Measurements from ENCODE around the gene ABCC1. TPM values are rescaled to one million over a fixed set of nuclear protein-coding genes. Genes with fewer than 3 reads are reported as not detected.

Gene ABCC1
- total RNA-seq, 1 experiment from 2014 or later, result 46.3 TPM

DNA sequence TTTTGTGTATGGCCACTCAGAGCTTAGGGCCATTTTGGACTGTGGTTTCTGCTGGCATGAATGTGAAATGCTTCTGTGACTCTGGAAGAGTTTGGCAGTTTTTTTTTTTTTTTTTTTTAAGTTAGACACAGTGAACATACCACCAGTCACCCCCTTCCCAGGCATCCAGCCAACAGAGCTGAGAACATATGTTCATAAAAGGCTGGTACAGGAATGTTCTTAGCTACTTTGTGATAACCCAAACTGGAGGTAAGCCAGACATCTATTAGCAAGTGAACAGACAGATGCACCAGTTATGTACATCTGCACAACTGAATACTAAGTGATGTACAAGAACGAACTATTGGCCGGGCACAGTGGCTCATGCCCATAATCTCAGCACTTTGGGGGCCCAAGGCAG is 92.7 kb downstream of the ABCC1 start:
- DNase-seq, result no peak
- Mint-ChIP-seq H3K27me3 (ENCODE audit: unreplicated experiment) (no peaks in the 10 kb centered on the region), H3K27ac (ENCODE audit: unreplicated experiment) (no peak overlapping the region), H3K4me1 (ENCODE audit: low read depth, unreplicated experiment) (peaks cover 9% of the 10 kb centered on the region), H3K9me3 (ENCODE audit: low read depth, unreplicated experiment) (no peaks in the 10 kb centered on the region), H3K4me3 (ENCODE audit: low read depth, unreplicated experiment) (no peak overlapping the region), H3K36me3 (ENCODE audit: insufficient read depth, unreplicated experiment) (peaks cover 22% of the 10 kb centered on the region)
- BruUV-seq (replicated peaks), result no TSS peak
- TF ChIP-seq, protein P1, sequence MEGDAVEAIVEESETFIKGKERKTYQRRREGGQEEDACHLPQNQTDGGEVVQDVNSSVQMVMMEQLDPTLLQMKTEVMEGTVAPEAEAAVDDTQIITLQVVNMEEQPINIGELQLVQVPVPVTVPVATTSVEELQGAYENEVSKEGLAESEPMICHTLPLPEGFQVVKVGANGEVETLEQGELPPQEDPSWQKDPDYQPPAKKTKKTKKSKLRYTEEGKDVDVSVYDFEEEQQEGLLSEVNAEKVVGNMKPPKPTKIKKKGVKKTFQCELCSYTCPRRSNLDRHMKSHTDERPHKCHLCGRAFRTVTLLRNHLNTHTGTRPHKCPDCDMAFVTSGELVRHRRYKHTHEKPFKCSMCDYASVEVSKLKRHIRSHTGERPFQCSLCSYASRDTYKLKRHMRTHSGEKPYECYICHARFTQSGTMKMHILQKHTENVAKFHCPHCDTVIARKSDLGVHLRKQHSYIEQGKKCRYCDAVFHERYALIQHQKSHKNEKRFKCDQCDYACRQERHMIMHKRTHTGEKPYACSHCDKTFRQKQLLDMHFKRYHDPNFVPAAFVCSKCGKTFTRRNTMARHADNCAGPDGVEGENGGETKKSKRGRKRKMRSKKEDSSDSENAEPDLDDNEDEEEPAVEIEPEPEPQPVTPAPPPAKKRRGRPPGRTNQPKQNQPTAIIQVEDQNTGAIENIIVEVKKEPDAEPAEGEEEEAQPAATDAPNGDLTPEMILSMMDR (IDR thresholded peaks at IDR 0.05; ENCODE audit: unreplicated experiment), result no peak
- CTCF ChIA-PET, result interaction anchor here (1.0 to 1.5 kb wide), 2 partner anchors 9 to 14 kb away, joined by 4 read pairs; no protein-coding TSS in a partner anchor
- intact Hi-C loops (cut with micrococcal nuclease; ENCODE audit: unreplicated experiment), result no loop called here

DNA sequence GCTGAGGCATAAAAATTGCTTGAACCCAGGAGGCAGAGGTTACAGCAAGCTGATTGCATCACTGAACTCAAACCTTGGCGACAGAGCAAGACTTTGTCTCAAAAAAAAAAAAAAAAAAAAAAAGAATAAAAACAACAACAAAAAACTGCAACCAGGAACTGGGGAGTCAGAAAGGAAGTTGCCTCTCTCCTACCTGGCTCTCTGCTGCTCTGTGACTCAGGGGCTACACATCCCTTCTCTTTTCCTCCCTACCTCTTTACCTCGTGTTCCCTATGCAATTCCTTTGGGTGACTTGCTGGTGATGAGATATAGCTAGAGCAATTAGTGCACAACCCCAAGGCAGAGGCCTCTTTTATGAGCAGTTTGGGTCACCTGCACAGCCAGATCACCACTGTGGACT is 95.9 kb downstream of the ABCC1 start:
- DNase-seq, result no peak
- no peak overlapping the region for H3K4me3 Mint-ChIP-seq (ENCODE audit: low read depth, unreplicated experiment)
- intact Hi-C loops (cut with micrococcal nuclease; ENCODE audit: unreplicated experiment), result no loop called here
- H3K27me3 Mint-ChIP-seq (ENCODE audit: unreplicated experiment), result no peaks in the 10 kb centered on the region
- BruUV-seq (replicated peaks), result no TSS peak
- peaks cover 17% of the 10 kb centered on the region for H3K36me3 Mint-ChIP-seq (ENCODE audit: insufficient read depth, unreplicated experiment)
- no peaks in the 10 kb centered on the region for H3K9me3 Mint-ChIP-seq (ENCODE audit: low read depth, unreplicated experiment)
- H3K27ac Mint-ChIP-seq (ENCODE audit: unreplicated experiment), result no peak overlapping the region
- TF ChIP-seq, protein P1 (IDR thresholded peaks at IDR 0.05; ENCODE audit: unreplicated experiment), result no peak
- CTCF ChIA-PET, result interaction anchor here (0.6 to 0.9 kb wide), 3 partner anchors 59 to 195 kb away, joined by 3 to 17 read pairs (median 4); no protein-coding TSS in a partner anchor
- H3K4me1 Mint-ChIP-seq (ENCODE audit: low read depth, unreplicated experiment), result peaks cover 9% of the 10 kb centered on the region

DNA sequence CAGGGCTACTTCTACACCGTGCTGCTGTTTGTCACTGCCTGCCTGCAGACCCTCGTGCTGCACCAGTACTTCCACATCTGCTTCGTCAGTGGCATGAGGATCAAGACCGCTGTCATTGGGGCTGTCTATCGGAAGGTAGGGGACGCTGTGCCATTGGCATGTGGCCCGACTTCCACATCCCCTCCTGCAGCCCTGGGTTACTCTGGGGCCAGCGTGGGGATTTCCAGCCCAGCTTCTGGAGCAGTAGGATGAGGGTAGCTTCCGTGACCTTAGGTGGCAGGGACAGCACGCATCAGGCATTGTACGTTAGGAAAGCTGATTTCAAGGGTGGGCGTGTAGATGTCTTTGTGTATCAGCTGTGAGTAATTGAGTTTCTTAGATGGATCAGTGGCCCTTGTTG is 96.5 kb downstream of the ABCC1 start:
- no TSS peak for BruUV-seq (replicated peaks)
- DNase-seq, result no peak
- intact Hi-C loops (cut with micrococcal nuclease; ENCODE audit: unreplicated experiment), result no loop called here
- no peak overlapping the region for H3K4me3 Mint-ChIP-seq (ENCODE audit: low read depth, unreplicated experiment)
- CTCF ChIA-PET, result interaction anchor here (0.7 to 0.9 kb wide), 2 partner anchors 60 to 95 kb away, joined by 3 to 17 read pairs; no protein-coding TSS in a partner anchor
- H3K27me3 Mint-ChIP-seq (ENCODE audit: unreplicated experiment), result no peaks in the 10 kb centered on the region
- H3K4me1 Mint-ChIP-seq (ENCODE audit: low read depth, unreplicated experiment), result peaks cover 9% of the 10 kb centered on the region
- TF ChIP-seq, protein P1 (IDR thresholded peaks at IDR 0.05; ENCODE audit: unreplicated experiment), result peak; percentile 42
- no peak overlapping the region for H3K27ac Mint-ChIP-seq (ENCODE audit: unreplicated experiment)
- peaks cover 21% of the 10 kb centered on the region for H3K36me3 Mint-ChIP-seq (ENCODE audit: insufficient read depth, unreplicated experiment)
- H3K9me3 Mint-ChIP-seq (ENCODE audit: low read depth, unreplicated experiment), result no peaks in the 10 kb centered on the region

DNA sequence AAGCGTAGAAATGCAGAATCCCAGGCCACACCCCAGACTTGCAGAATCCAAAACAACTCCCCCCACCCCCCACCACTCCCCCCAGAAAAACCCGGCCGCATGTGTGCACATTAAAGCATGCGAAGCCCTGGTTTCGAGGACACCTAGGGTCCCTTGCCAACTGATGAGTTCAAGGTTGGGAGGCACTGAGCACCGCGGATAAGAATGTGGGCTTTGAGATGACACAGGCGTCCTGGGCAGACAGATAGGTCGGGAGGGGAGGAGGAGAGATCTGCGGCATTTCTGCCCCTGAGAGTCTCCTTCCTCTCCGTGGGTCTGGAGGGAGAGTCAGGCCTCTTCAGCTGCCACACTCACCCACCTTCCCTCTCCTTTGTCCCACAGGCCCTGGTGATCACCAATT is 98.3 kb downstream of the ABCC1 start:
- H3K9me3 Mint-ChIP-seq (ENCODE audit: low read depth, unreplicated experiment), result no peaks in the 10 kb centered on the region
- DNase-seq, result no peak
- no peak overlapping the region for H3K4me3 Mint-ChIP-seq (ENCODE audit: low read depth, unreplicated experiment)
- no TSS peak for BruUV-seq (replicated peaks)
- H3K36me3 Mint-ChIP-seq (ENCODE audit: insufficient read depth, unreplicated experiment), result peaks cover 27% of the 10 kb centered on the region
- H3K4me1 Mint-ChIP-seq (ENCODE audit: low read depth, unreplicated experiment), result peaks cover 9% of the 10 kb centered on the region
- TF ChIP-seq, protein P1 (IDR thresholded peaks at IDR 0.05; ENCODE audit: unreplicated experiment), result no peak
- no peaks in the 10 kb centered on the region for H3K27me3 Mint-ChIP-seq (ENCODE audit: unreplicated experiment)
- CTCF ChIA-PET, result interaction anchor here (0.6 kb wide), 2 partner anchors 27 to 34 kb away, joined by 3 to 4 read pairs; no protein-coding TSS in a partner anchor
- intact Hi-C loops (cut with micrococcal nuclease; ENCODE audit: unreplicated experiment), result no loop called here
- H3K27ac Mint-ChIP-seq (ENCODE audit: unreplicated experiment), result no peak overlapping the region

Measured in Calu3 (cell line).